Measurements from ENCODE around the gene CD37.

CD37 gene

GRCh38 chr19:49357186-49357585, 22.0 kb downstream of the CD37 start:
- DNase-seq (ENCODE audit: low spot score), result no peak
- TF ChIP-seq, protein P1, sequence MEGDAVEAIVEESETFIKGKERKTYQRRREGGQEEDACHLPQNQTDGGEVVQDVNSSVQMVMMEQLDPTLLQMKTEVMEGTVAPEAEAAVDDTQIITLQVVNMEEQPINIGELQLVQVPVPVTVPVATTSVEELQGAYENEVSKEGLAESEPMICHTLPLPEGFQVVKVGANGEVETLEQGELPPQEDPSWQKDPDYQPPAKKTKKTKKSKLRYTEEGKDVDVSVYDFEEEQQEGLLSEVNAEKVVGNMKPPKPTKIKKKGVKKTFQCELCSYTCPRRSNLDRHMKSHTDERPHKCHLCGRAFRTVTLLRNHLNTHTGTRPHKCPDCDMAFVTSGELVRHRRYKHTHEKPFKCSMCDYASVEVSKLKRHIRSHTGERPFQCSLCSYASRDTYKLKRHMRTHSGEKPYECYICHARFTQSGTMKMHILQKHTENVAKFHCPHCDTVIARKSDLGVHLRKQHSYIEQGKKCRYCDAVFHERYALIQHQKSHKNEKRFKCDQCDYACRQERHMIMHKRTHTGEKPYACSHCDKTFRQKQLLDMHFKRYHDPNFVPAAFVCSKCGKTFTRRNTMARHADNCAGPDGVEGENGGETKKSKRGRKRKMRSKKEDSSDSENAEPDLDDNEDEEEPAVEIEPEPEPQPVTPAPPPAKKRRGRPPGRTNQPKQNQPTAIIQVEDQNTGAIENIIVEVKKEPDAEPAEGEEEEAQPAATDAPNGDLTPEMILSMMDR (IDR thresholded peaks at IDR 0.05; ENCODE audit: extremely low read depth, missing control alignments), result no peak

DNA sequence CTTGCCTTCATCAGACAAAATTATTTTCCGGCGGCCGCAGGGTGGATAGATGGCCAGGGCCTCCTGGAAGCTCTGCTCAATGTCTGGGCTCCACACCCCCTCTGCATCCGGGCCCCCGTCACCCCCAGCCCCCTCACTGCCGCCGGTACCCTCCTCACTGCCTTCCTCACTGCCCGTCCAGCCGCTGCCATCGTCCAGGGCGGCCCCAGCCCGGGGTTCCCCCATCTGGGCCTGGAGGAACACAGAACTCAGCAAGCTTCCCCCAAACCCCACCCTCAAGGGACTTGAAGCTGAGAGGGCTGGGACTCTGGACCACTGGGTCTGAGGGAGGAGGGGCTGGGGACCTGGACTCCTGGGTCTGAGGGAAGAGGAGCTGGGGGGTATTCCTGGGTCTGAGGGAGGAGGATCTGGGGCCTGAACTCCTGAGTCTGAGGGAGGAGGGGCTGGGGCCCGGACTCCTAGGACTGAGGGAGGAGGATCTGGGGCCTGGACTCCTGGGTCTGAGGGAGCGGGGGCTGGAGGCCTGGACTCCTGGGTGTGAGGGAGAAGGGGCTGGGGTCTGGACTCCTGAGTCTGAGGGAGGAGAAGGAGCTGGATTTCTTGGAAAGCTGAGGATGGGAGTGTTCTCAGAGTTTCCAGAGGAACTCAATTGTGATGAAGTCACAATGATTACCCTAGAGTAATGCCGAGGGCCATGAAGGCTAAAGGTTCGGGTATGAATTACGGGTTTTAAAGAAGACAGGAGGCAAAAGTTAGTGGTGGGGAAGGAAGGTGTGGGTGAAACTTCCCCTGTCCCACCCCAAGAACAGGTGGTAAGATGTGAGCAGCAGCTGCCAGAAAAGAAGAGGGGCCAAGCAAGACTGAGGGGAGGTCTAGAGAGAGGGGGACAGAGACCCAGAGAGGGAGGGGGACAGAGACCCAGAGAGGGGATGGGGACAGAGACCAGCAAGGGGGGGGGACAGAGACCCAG, 24.9 kb downstream of the CD37 start:
- peak; percentile 37 for DNase-seq (ENCODE audit: low spot score)
- TF ChIP-seq, protein P1 (IDR thresholded peaks at IDR 0.05; ENCODE audit: extremely low read depth, missing control alignments), result no peak

GRCh38 chr19:49361438-49362047, 26.3 kb downstream of the CD37 start:
- DNase-seq (ENCODE audit: low spot score), result peak; percentile 47
- TF ChIP-seq, protein P1 (IDR thresholded peaks at IDR 0.05; ENCODE audit: extremely low read depth, missing control alignments), result no peak

DNA sequence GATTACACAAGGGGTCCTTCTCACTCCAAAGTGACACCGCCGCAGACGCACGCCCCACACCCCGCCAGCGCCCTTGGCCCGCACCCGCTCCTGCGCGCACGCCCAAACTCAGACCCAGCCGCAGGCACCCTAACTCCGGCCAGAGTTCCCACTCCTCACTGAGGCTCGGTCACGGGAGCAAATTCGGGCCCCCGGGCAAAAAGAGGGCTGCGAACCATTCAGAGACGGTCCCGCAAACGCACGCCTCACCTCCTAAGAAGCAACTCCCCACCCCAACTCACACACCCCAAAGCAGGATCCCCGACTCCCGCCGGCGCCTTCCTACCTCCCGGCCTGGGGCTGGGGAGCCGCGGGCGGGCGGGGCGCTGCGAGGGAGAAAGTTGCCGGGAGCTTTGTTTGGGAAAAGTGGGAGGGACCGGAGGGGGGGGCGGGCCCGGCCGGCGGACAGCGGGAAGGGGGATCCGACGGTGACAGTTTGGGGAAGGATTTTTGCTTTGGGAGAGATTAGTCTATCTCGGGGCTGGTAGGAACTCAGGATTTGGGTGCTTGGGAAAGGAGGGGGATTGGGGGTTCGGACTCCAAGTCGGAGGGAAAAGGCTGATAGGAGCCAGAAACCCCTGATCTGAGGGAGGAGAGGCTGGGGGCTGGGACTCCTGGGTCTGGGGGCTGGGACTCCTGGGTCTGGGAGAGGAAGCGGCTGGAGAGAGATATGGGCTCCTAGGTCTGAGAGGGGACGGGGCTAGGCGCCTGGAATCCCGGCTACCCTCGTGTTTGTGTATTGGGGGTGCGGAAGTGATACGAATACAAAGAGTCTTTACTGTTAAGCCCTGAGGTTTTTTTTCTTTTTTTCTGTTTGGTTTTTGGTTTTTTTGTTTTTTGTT, 27.1 kb downstream of the CD37 start, which contains the start of gene TEAD2:
Gene TEAD2 (minus strand): TSS at position 369 of the 881 bp plus-strand sequence. CDS start 2,341 bp downstream, outside the sequence.
- TF ChIP-seq, protein P1 (IDR thresholded peaks at IDR 0.05; ENCODE audit: extremely low read depth, missing control alignments), result no peak
- peak; percentile 58 for DNase-seq (ENCODE audit: low spot score)

GRCh38 chr19:49362929-49363267, 27.7 kb downstream of the CD37 start:
- DNase-seq (ENCODE audit: low spot score), result peak; percentile 39
- TF ChIP-seq, protein P1 (IDR thresholded peaks at IDR 0.05; ENCODE audit: extremely low read depth, missing control alignments), result no peak

DNA sequence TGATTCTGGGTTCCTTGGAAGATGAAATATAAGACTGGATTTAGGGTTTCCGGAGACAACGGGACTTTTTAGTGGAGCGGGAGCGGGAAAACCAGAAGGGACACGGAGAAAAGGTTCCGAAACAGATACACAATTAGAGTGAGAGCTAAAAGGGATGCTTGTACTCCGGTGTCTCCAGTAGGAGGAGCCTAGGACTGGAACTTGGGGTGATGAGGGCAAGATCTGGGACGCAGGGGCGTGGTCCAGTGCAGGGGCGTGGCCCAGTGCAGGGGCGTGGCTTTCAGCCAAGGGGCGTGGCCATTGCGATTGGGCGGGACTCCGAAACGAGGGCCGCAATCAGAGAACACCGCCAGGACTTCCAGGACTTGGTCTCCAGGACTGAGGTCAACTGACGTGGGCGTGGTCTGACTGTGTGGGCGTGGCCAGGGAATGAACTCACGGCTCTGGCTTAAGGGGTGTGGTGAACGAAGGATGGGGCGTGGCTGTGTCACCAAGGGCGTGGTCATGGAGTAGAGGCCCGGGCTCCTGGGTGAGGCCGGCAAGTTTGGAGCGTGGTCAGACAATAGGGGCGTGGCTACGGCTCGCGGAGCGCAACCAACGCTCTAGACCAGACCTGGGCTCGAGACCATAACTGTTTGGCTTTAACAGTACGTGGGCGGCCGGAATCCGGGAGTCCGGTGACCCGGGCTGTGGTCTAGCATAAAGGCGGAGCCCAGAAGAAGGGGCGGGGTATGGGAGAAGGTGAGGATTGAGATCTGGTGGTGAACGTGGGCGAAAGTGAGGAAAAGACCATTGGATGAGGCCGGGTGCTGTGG, 28.3 kb downstream of the CD37 start, which contains the start of gene DKKL1:
Gene DKKL1 (plus strand): TSS at position 610 of the 815 bp plus-strand sequence. CDS start 122 bp downstream, at position 732.
- TF ChIP-seq, protein P1 (IDR thresholded peaks at IDR 0.05; ENCODE audit: extremely low read depth, missing control alignments), result no peak
- DNase-seq (ENCODE audit: low spot score), result peak; percentile 92

All from GM20000 (cell line).